ENCODE results near the gene AMZ1.
"Not testable (repeated sequence)": the region's sequence is repeated elsewhere in the genome, so short reads cannot be mapped to it uniquely, and the experiment has no call there.

AMZ1 gene

GRCh38 chr7:2668401-2668800 lies 19.6 kb upstream of the AMZ1 start:
- no peak for DNase-seq (ENCODE audit: low read depth)

GRCh38 chr7:2670171-2670570 lies 17.8 kb upstream of the AMZ1 start:
- no peak for DNase-seq (ENCODE audit: low read depth)

- DNase-seq (ENCODE audit: low read depth), result peak; percentile 62
These were observed 17.1 kb upstream of the AMZ1 start for GRCh38 chr7:2670720-2671391.

GRCh38 chr7:2673214-2673613 lies 14.8 kb upstream of the AMZ1 start:
- DNase-seq (ENCODE audit: low read depth), result not testable (repeated sequence)

- no peak for DNase-seq (ENCODE audit: low read depth)
These were observed 14.1 kb upstream of the AMZ1 start for GRCh38 chr7:2673934-2674333.

GRCh38 chr7:2675256-2675764 lies 12.7 kb upstream of the AMZ1 start:
- DNase-seq (ENCODE audit: low read depth), result no peak

- DNase-seq (ENCODE audit: low read depth), result not testable (repeated sequence)
These were observed 11.4 kb upstream of the AMZ1 start for GRCh38 chr7:2676576-2676975.

- not testable (repeated sequence) for DNase-seq (ENCODE audit: low read depth)
These were observed 9.5 kb upstream of the AMZ1 start for GRCh38 chr7:2678454-2678853.

- DNase-seq (ENCODE audit: low read depth), result not testable (repeated sequence)
These were observed 8.6 kb upstream of the AMZ1 start for GRCh38 chr7:2679135-2680127.

GRCh38 chr7:2680256-2680655 lies 7.7 kb upstream of the AMZ1 start:
- DNase-seq (ENCODE audit: low read depth), result no peak

GRCh38 chr7:2680792-2681490 lies 7.1 kb upstream of the AMZ1 start:
- DNase-seq (ENCODE audit: low read depth), result peak; percentile 22

GRCh38 chr7:2681929-2682799 lies 5.8 kb upstream of the AMZ1 start:
- DNase-seq (ENCODE audit: low read depth), result no peak

- DNase-seq (ENCODE audit: low read depth), result no peak
These were observed 3.5 kb upstream of the AMZ1 start for GRCh38 chr7:2684501-2684900.

GRCh38 chr7:2686101-2686500 lies 1.9 kb upstream of the AMZ1 start:
- no peak for DNase-seq (ENCODE audit: low read depth)

- DNase-seq (ENCODE audit: low read depth), result no peak
These were observed 598 bp upstream of the AMZ1 start for GRCh38 chr7:2687338-2687869.

GRCh38 chr7:2688409-2689342 lies 674 bp downstream of the AMZ1 start:
- DNase-seq (ENCODE audit: low read depth), result no peak

GRCh38 chr7:2689343-2689847 lies 1.4 kb downstream of the AMZ1 start:
- no peak for DNase-seq (ENCODE audit: low read depth)

GRCh38 chr7:2689951-2690705 lies 2.1 kb downstream of the AMZ1 start:
- DNase-seq (ENCODE audit: low read depth), result no peak
